OCI-LY7 (cell line): ENCODE data around the gene DCAF8. TPM values are rescaled to one million over a fixed set of nuclear protein-coding genes. Genes with fewer than 3 reads are reported as not detected.

Experiments
- BruUV-seq: library from RNA; stranded (reverse); fragments of 400-500 nt; replicated peaks from 2 replicates; lab custom pipeline; 2021; lab: Mats Ljungman, UMichigan
- CTCF ChIA-PET: fragments of 300-600 bp; sonication (Branson Sonifier 250); formaldehyde crosslinking; loops from one replicate; lab custom pipeline; 2022; ENCODE audit warnings: antibody characterized with exemption; ENCODE audit not compliant: unreplicated experiment; lab: Charles Lee
- POLR2A ChIA-PET: fragments of 300-600 bp; sonication (Branson Sonifier 250); formaldehyde crosslinking; loops from one replicate; lab custom pipeline; 2022; ENCODE audit warnings: antibody characterized with exemption; lab: Charles Lee
- DNase-seq: peaks from one replicate; pipeline ENCODE4 v3.0.0-alpha.2; 2015; ENCODE audit warnings: low spot score
- H2AFZ ChIP-seq: fragments of 200-600 bp; sonication (generic), shearing (Covaris generic); 2 replicates; pipeline ENCODE4 v1.6.1; 2014; ENCODE audit warnings: mild to moderate bottlenecking, antibody characterized with exemption, low read length, moderate library complexity
- H3K27ac ChIP-seq: fragments of 200-600 bp; sonication (generic); 2 replicates; pipeline ENCODE4 v1.5.1; 2014; ENCODE audit warnings: mixed run types, low read depth, mild to moderate bottlenecking, moderate library complexity, low read length, inconsistent platforms; ENCODE audit not compliant: poor library complexity, severe bottlenecking
- H3K36me3 ChIP-seq: fragments of 200-600 bp; sonication (generic); 2 replicates; pipeline ENCODE4 v1.6.1; 2014; ENCODE audit warnings: mild to moderate bottlenecking, antibody characterized with exemption, low read length, moderate library complexity, mixed read lengths; ENCODE audit not compliant: insufficient read depth
- H3K4me1 ChIP-seq: fragments of 200-600 bp; sonication (generic); 2 replicates; pipeline ENCODE4 v1.5.1; 2014; ENCODE audit warnings: mild to moderate bottlenecking, low read length; ENCODE audit not compliant: insufficient read depth, poor library complexity, severe bottlenecking
- H3K4me2 ChIP-seq: fragments of 200-600 bp; sonication (generic); 2 replicates; pipeline ENCODE4 v1.6.1; 2014; ENCODE audit warnings: mild to moderate bottlenecking, low read length
- H3K4me3 ChIP-seq: fragments of 200-600 bp; sonication (generic); 2 replicates; pipeline ENCODE4 v1.5.1; 2014; ENCODE audit warnings: mild to moderate bottlenecking, low read depth, low read length; ENCODE audit not compliant: poor library complexity, severe bottlenecking
- H3K79me2 ChIP-seq: fragments of 200-600 bp; sonication (generic); 2 replicates; pipeline ENCODE4 v1.6.1; 2016; ENCODE audit warnings: low read depth, mild to moderate bottlenecking, low read length, moderate library complexity, mixed read lengths; ENCODE audit not compliant: insufficient read depth
- H3K9me2 ChIP-seq: fragments of 200-600 bp; sonication (generic); 2 replicates; pipeline ENCODE4 v1.6.1; 2016; ENCODE audit warnings: mild to moderate bottlenecking, low read length, mixed read lengths; ENCODE audit not compliant: insufficient read depth
- H3K9me3 ChIP-seq: fragments of 200-600 bp; sonication (generic); 2 replicates; pipeline ENCODE4 v1.6.1; 2014; ENCODE audit warnings: mild to moderate bottlenecking, mixed run types, low read length, mixed read lengths
- H4K20me1 ChIP-seq: fragments of 200-600 bp; sonication (generic); 2 replicates; pipeline ENCODE4 v1.6.1; 2014; ENCODE audit warnings: mild to moderate bottlenecking, antibody characterized with exemption, low read length, moderate library complexity, mixed read lengths; ENCODE audit not compliant: insufficient read depth
- EZH2phosphoT487 ChIP-seq: fragments of 200-600 bp; sonication (generic); IDR thresholded peaks from 2 replicates; pipeline ENCODE4 v1.6.1; 2018; ENCODE audit warnings: low read depth, borderline replicate concordance, mild to moderate bottlenecking, mixed run types, antibody characterized with exemption, low read length, moderate library complexity, mixed read lengths
- intact Hi-C: fragments of 100-400 bp; cut with micrococcal nuclease; formaldehyde crosslinking; loops from one replicate; pipeline ENCODE4 v1.10.0; 2022; ENCODE audit not compliant: unreplicated experiment
- total RNA-seq, 2 experiments: library from RNA; depleted of rRNA in 1 of 2; stranded (reverse); fragments of >200 nt in 1 of 2; shearing (Covaris generic) in 1 of 2; gene quantifications; 2 replicates each; pipeline ENCODE4 v1.2.3, GENCODE V29; 2014 to 2022
- TF ChIP-seq, protein P1 (sequence below): fragments of 200-600 bp; sonication (generic); conservative IDR thresholded peaks from 2 replicates; pipeline ENCODE4 v1.5.1; 2014; ENCODE audit warnings: mild to moderate bottlenecking, antibody characterized with exemption, low read length, moderate library complexity, mixed read lengths

Gene DCAF8
- total RNA-seq, 2 experiments from 2014 or later: 118 to 139 TPM

DNA sequence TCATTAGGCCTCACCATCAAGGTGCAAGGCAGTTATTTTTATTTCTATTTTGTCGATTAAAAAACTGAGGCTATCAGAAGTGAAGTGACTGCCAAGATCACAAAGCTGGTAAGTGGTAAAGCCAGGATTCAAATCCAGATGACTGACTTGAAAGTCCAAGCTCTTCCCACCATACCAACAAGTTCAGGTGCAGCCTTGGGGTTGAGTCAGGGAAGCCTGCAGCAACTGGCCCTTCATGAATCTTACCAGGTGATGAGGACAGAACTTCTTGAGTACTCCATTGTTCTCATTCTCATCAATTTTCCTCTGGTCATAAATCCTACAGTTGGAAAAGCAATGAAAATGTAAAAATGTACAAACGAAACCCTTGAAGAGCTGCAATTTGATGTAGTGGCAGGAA, 37.0 kb downstream of the DCAF8 start:
- BruUV-seq: no TSS peak
- CTCF ChIA-PET: no interaction called here

DNA sequence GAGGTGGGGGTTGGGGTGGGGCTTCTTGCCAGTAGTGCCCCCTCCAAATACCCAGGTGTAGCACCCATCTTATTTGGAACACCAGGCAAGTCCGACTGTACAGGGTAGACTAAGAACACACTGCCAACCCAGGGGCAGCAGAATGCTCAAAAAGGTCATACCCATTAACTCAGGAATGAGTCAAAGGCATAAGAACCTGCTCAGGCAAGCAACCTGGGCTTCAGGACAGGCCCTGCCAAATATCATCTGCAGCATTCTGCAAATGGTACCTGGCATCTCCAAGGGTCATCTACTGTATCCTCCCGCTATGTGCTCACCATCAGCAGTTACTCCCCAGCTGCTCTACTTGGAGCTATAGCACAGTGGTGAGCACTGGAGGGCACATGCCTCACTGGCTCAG, 37.7 kb downstream of the DCAF8 start:
- H3K9me2 ChIP-seq: no peaks in the 10 kb centered on the region
- H3K4me3 ChIP-seq: no peak overlapping the region
- no TSS peak for BruUV-seq
- H4K20me1 ChIP-seq: no peaks in the 10 kb centered on the region
- H3K27ac ChIP-seq: no peak overlapping the region
- peaks cover 99% of the 10 kb centered on the region for H3K36me3 ChIP-seq
- no peak overlapping the region for H3K4me2 ChIP-seq
- no peak overlapping the region for H2AFZ ChIP-seq
- CTCF ChIA-PET: interaction anchor here (0.5 kb wide), 1 partner anchor 178 kb away, joined by 3 read pairs; no protein-coding TSS in a partner anchor
- TF ChIP-seq EZH2phosphoT487: no peak
- TF ChIP-seq, protein P1, sequence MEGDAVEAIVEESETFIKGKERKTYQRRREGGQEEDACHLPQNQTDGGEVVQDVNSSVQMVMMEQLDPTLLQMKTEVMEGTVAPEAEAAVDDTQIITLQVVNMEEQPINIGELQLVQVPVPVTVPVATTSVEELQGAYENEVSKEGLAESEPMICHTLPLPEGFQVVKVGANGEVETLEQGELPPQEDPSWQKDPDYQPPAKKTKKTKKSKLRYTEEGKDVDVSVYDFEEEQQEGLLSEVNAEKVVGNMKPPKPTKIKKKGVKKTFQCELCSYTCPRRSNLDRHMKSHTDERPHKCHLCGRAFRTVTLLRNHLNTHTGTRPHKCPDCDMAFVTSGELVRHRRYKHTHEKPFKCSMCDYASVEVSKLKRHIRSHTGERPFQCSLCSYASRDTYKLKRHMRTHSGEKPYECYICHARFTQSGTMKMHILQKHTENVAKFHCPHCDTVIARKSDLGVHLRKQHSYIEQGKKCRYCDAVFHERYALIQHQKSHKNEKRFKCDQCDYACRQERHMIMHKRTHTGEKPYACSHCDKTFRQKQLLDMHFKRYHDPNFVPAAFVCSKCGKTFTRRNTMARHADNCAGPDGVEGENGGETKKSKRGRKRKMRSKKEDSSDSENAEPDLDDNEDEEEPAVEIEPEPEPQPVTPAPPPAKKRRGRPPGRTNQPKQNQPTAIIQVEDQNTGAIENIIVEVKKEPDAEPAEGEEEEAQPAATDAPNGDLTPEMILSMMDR: no peak
- POLR2A ChIA-PET: no interaction called here
- no peaks in the 10 kb centered on the region for H3K79me2 ChIP-seq
- no peak for DNase-seq
- H3K9me3 ChIP-seq: no peaks in the 10 kb centered on the region
- H3K4me1 ChIP-seq: no peaks in the 10 kb centered on the region
- intact Hi-C loops: no loop called here

More for the DNA sequence above, 37.0 kb downstream of the DCAF8 start:
- H3K4me3 ChIP-seq: no peak overlapping the region
- POLR2A ChIA-PET: interaction anchor here (0.6 to 0.9 kb wide), 3 partner anchors 14 to 22 kb away, joined by 4 to 7 read pairs (median 5); no protein-coding TSS in a partner anchor
- no peaks in the 10 kb centered on the region for H3K9me2 ChIP-seq
- intact Hi-C loops: no loop called here
- no peak overlapping the region for H3K4me2 ChIP-seq
- peaks cover 99% of the 10 kb centered on the region for H3K36me3 ChIP-seq
- H3K9me3 ChIP-seq: no peaks in the 10 kb centered on the region
- H2AFZ ChIP-seq: no peak overlapping the region
- DNase-seq: no peak
- TF ChIP-seq, protein P1: no peak
- TF ChIP-seq EZH2phosphoT487: no peak
- H3K79me2 ChIP-seq: no peaks in the 10 kb centered on the region
- no peaks in the 10 kb centered on the region for H4K20me1 ChIP-seq
- H3K4me1 ChIP-seq: no peaks in the 10 kb centered on the region
- H3K27ac ChIP-seq: no peak overlapping the region

DNA sequence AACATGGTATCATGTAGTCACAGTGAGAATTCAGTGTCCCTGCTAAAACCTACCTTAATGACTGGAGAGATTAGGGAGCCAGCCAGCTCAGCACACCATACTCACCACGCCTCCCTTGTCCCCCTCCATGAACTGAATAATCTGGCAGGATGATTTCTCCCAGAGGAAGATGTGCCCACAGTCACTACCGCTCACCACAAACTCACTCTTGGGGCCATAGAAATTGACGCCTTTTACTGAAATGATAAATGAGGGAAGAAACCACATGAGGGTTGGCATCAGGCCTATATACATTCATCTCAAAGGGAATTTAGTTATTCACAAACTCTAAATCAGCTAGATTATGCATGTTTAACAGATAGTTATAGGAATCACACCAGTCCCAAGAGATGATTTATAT, 39.8 kb downstream of the DCAF8 start:
- H2AFZ ChIP-seq: no peak overlapping the region
- H3K27ac ChIP-seq: no peak overlapping the region
- no peaks in the 10 kb centered on the region for H3K79me2 ChIP-seq
- no peak overlapping the region for H3K4me3 ChIP-seq
- peaks cover 100% of the 10 kb centered on the region for H3K36me3 ChIP-seq
- BruUV-seq: no TSS peak
- POLR2A ChIA-PET: interaction anchor here (1.3 kb wide), 1 partner anchor 11 kb away, joined by 3 read pairs; no protein-coding TSS in a partner anchor
- no peaks in the 10 kb centered on the region for H4K20me1 ChIP-seq
- CTCF ChIA-PET: no interaction called here
- intact Hi-C loops: no loop called here
- no peaks in the 10 kb centered on the region for H3K4me1 ChIP-seq
- no peak for DNase-seq
- no peaks in the 10 kb centered on the region for H3K9me3 ChIP-seq
- no peak overlapping the region for H3K4me2 ChIP-seq
- H3K9me2 ChIP-seq: no peaks in the 10 kb centered on the region
- TF ChIP-seq EZH2phosphoT487: no peak
- TF ChIP-seq, protein P1: no peak
